CD4-positive, alpha-beta T cell treated with Interleukin-17A for 1 hour (primary cell): Measurements from ENCODE around the gene ALX4.

Source experiments
- DNase-seq: peaks from one replicate; pipeline ENCODE4 v3.0.0-alpha.2; 2020

ALX4 gene

GRCh38 chr11:44309478-44310205 lies at the start of gene ALX4:
ALX4 (minus strand) TSS chr11:44310139; CDS start chr11:44310062, 77 bp downstream.
- no peak for DNase-seq

- DNase-seq = no peak
Measured at GRCh38 chr11:44359162-44359561, 49.2 kb upstream of the ALX4 start.

GRCh38 chr11:44358713-44359112 lies 48.8 kb upstream of the ALX4 start:
- DNase-seq = no peak

GRCh38 chr11:44357711-44358110 lies 47.8 kb upstream of the ALX4 start:
- no peak for DNase-seq

GRCh38 chr11:44356351-44356750 lies 46.4 kb upstream of the ALX4 start:
- no peak for DNase-seq

- DNase-seq = no peak
Measured at GRCh38 chr11:44351898-44352498, 42.1 kb upstream of the ALX4 start.

GRCh38 chr11:44351006-44351660 lies 41.2 kb upstream of the ALX4 start:
- DNase-seq = no peak

- no peak for DNase-seq
Measured at GRCh38 chr11:44349328-44349727, 39.4 kb upstream of the ALX4 start.

- DNase-seq = no peak
Measured at GRCh38 chr11:44348721-44349120, 38.8 kb upstream of the ALX4 start.

GRCh38 chr11:44348114-44348513 lies 38.2 kb upstream of the ALX4 start:
- DNase-seq = no peak

- no peak for DNase-seq
Measured at GRCh38 chr11:44347538-44347937, 37.6 kb upstream of the ALX4 start.

GRCh38 chr11:44346983-44347382 lies 37.0 kb upstream of the ALX4 start:
- no peak for DNase-seq

- DNase-seq = no peak
Measured at GRCh38 chr11:44345781-44346180, 35.8 kb upstream of the ALX4 start.

GRCh38 chr11:44344921-44345320 lies 35.0 kb upstream of the ALX4 start:
- no peak for DNase-seq

GRCh38 chr11:44344423-44344820 lies 34.5 kb upstream of the ALX4 start:
- no peak for DNase-seq

GRCh38 chr11:44343778-44344422 lies 34.0 kb upstream of the ALX4 start:
- DNase-seq = no peak

- DNase-seq = no peak
Measured at GRCh38 chr11:44342616-44343015, 32.7 kb upstream of the ALX4 start.

- DNase-seq = no peak
Measured at GRCh38 chr11:44340656-44341055, 30.7 kb upstream of the ALX4 start.

- DNase-seq = no peak
Measured at GRCh38 chr11:44339530-44339883, 29.6 kb upstream of the ALX4 start.

- DNase-seq = no peak
Measured at GRCh38 chr11:44338698-44339529, 29.0 kb upstream of the ALX4 start.

- no peak for DNase-seq
Measured at GRCh38 chr11:44338026-44338425, 28.1 kb upstream of the ALX4 start.

GRCh38 chr11:44335919-44336318 lies 26.0 kb upstream of the ALX4 start:
- DNase-seq = no peak
